GM21390 (cell line): Measurements from ENCODE around the gene LRCH4.
"Not testable (repeated sequence)": the region's sequence is repeated elsewhere in the genome, so short reads cannot be mapped to it uniquely, and the experiment has no call there.

Experiments used
- ATAC-seq: cut with Tn5 transposase; IDR thresholded peaks from one replicate; pipeline ENCODE4 v1.9.1; 2021; ENCODE audit not compliant: unreplicated experiment

LRCH4 gene

DNA sequence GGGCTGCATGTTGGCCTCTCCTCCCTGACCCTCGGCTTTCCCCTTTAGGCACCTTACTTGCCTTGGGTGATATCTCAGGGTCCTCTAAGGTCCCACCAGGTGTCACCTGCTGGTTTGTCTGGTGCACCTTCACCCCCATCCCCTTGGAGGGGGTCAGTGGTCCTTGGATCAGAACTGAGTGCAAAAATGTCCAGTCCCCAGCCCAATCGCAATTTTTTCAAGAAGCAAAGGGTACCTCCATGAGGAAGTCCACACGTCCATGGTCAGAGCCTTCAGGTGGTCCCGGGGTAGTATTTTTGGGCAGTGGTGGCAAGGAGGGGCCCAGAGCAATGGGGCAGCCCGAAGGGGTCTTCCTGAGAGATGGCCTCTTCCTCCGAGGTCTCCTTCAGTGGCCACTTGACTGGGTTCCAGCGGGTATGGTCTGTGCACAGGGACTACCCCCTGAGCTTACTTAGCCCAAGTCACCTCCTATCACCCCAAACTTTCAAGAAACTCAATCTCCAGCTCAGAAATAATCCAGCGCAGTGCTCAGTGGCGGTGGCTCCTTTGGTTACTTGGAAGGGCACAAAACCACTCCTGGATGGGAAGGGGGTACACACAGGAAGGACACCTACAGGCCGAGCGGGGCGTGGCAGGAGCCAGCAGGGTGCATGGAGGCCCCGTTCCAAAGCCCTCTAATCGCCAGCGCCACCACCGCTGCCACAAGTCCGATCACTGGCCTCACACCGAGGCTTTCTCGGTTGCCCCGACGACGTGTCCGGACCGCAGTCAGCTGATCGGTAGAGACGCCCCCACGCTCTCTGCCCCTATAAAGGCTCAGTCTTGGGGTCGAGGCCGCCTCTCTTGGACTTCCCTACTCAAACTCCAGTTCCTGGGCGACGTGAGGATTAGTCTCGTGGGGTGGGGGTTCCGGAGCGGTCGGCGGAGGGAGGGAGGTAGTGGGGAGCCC lies 16.8 kb downstream of the LRCH4 start:
- no peak for ATAC-seq

DNA sequence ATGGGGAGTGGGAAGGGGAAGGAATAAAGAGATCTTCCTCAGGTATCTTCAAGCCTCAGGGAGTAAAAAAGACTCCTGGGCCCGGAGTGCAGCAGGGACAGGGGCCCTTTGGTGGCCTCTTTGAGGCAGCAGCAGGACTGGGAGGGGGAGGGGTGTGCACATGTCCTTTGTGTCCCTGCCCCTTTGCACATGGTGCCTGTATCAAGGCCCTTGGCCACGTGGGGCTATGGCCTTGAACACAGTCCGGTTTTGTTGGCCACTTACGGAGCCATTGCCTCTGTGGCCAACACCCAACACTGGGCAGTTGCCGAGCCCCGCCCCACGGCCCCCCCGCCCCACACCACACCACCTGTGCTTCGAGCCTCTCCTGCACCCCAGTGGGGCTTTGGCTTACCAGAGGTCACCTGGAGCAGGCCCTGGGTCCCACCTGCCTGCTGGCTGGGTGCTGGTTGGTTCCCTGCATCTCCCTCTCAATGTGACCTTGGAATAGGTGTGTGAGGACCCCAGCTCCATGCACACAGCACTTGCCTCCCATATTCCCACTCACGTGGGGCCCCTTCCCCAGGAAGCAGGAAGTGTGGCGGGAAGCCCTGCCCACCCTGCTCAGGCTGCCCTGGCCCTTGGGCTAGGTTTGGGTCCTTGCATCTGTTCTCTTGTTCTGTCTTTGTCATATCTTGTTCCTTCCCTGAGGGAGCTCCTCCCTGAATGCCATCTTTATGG lies 17.6 kb downstream of the LRCH4 start:
- ATAC-seq: no peak

DNA sequence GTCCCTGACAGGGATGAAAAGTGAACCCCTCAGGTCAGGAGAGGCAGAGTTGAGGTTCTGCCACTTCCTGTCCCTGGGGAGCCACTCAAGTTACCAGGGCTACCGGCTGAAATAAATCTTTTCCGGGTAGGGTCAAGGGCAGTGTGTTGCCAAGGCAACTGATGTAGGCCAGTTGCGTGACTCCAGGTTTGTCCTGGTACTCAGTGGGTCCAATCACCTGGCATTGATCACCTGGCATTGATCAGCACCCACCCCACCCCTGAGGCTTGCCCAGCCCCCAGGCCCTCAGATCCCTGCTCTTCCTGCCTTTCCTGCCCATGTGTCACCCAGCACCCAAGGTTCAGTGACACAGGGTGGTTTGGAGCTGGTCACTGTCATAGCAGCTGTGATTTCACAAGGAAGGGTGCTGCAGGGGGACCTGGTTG lies 18.2 kb downstream of the LRCH4 start:
- ATAC-seq: no peak

GRCh38 chr7:100567031-100567730 lies 18.7 kb downstream of the LRCH4 start:
- no peak for ATAC-seq

DNA sequence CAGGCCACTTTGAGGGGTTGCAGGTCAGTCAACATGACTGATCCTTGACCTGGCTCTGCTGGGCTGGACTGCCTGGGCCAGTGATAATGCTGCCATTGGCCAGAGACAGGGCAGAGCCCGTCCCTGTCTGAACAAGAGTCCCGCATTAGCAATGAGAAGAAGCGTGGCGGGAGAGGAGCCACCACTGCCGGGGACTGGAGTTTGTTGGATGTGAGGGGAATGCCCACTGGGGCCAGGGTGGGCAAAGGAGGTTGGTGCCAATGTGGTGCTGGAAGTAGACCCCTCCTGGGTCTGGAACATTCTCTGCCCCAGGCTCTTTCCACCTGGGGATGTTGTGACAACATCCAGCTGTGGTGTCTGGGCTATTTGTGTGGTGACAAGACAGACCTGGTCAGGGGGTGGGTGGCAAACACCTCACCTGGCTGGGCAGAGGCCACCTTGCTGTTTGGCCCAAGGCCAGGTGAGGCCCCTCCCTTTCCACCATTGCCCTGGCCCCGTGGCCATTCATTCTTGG lies 19.9 kb downstream of the LRCH4 start:
- no peak for ATAC-seq

- ATAC-seq: no peak
Observed at GRCh38 chr7:100565133-100565571, 20.8 kb downstream of the LRCH4 start.

DNA sequence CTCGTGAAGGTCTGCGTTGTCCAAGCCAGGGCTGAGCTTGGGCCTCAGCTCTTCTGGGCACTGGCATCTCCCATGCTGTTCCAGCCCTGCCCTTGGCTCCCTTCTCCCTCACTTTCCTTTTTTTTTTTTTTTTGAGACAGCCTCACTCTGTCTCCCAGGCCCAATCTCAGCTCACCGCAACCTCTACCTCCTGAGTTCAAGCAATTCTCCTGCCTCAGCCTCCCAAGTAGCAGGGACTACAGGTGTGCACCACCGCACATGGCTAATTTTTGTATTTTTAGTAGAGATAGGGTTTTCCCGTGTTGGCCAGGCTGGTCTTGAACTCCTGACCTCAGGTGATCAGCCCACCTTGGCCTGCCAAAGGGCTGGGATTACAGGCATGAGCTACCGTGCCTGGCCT lies 21.5 kb downstream of the LRCH4 start:
- ATAC-seq: not testable (repeated sequence)

- no peak for ATAC-seq
Observed at GRCh38 chr7:100563809-100564400, 22.0 kb downstream of the LRCH4 start.

DNA sequence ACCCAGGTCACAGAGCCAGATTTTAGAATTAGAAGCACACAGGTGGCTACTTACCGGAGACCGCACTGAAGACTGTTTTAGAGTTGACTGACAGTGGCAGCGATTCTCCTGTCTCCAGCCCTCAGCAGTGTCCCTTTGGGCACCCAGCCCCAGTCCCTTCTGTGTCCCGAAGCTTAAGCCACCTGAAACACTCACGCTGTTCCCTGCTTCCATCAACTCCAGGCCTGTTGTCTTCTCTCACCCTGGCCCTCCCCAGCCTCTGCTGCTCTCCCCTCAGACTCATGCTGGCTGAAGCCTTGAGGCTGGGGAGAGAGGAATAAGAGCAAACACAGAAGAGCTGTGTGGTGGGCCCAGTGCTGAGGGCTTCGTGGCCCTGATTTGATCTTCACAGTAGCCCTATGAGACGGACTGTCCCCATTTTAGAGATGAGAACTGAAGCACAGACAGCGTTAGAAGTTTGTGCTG lies 22.8 kb downstream of the LRCH4 start:
- ATAC-seq: no peak

- no peak for ATAC-seq
Observed at GRCh38 chr7:100562195-100563099, 23.5 kb downstream of the LRCH4 start.

GRCh38 chr7:100561491-100562194 lies 24.3 kb downstream of the LRCH4 start:
- ATAC-seq: no peak

DNA sequence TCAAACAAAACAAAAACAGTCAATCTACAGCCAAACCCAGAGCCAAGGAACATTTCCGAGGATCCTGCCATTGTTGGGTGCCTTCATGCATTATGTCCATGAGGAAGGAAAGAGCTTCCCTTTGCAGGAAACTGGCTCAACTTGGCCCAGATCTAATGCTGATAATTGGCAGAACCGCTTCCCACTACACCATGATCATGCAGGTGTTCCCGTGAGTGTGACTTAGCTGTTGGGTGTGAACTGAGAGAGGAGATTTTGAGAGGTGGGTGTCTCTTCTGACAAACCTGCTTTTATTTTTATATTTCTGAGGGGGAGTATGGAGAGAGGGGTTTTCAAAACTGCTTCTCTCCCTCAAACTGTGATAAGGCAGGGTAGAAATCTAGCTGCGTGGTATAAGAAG lies 26.8 kb downstream of the LRCH4 start:
- no peak for ATAC-seq

DNA sequence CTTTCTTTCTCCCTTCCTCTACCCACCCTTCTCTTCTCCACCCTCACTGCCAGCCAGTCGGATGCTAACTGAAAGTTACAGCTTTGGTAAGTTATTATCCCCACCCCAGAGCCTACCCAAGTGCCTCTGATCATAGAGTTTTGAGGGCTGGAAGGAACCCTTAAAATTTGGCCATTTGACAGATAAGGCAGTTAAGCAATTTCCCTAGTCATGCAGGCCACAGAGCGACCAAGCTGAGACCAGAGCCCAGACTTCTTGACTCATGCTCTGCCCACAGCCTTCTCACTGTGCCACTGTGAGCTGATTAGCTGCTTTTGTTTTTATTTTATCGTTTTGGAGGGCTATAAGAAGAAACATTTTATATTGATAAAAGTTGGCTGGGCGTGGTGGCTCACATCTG lies 29.4 kb downstream of the LRCH4 start:
- ATAC-seq: no peak

DNA sequence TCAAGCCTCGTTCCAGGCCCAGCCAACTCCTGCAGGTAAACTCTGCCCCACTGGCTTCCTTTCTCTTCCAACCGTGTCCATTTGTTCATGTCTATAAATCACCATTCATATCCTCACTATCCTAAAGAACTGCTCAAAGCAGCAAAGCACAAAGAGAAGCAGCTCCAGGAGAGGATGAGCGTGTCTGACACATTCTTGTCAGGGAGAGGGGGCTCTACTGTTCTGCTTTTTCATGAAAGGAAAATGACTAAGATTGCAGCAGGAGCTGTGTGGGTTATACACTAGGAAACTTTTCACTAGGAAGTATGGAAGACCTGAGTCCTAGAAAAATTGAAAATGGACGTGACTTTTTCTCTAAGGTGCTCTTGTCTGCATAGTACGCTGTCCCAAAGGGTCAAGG lies 30.2 kb downstream of the LRCH4 start:
- no peak for ATAC-seq

DNA sequence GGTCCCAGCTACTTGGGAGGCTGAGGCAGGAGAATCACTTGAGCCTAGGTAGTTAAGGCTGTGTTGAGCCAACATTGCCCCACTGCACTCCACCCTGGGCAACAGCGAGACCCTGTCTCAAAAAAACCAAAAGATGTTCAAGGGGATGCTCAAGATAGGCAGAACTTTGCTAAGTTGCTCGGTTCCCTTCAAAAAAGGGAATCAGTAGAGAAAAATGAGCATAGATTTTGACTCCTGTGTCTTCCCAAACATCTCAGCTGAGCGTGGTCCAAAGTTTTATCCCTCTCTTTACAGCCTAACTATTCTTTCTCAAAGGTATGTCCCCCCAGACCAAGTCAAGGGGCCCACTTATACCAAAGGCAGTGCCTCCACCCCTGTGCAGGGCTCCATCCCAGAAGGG lies 32.9 kb downstream of the LRCH4 start:
- ATAC-seq: no peak

GRCh38 chr7:100552532-100552931 lies 33.4 kb downstream of the LRCH4 start:
- no peak for ATAC-seq

GRCh38 chr7:100548446-100548845 lies 37.5 kb downstream of the LRCH4 start:
- ATAC-seq: not testable (repeated sequence)

DNA sequence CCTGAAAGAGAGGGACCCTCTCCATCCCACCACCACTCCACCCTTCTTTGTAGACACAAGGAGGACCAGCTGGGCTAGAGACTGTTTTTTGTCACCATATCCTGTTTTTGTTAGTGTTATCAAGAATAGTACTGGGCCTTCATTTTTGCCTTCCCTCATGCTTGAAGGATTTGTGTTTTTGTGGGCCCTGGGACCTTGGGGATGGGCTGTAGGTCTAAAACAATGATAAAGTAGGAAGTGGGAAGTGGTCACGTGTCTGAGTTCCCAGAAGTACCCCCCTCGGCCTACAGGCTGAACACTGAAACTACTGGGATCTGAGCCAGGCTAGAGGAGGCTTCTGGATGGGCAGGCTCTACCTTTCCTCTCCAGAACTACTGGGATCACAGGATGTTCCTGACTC lies 38.1 kb downstream of the LRCH4 start:
- ATAC-seq: no peak
